Calu3 (cell line): ENCODE data around the gene LRRC9. TPM values are rescaled to one million over a fixed set of nuclear protein-coding genes. Genes with fewer than 3 reads are reported as not detected.

Source experiments
- BruUV-seq: library from RNA; stranded (reverse); fragments of 400-500 nt; replicated peaks from 2 replicates; lab custom pipeline; 2021; lab: Mats Ljungman, UMichigan
- CTCF ChIA-PET: fragments of 300-600 bp; sonication (Branson Sonifier 250); formaldehyde crosslinking; loops from one replicate; lab custom pipeline; 2022; ENCODE audit warnings: antibody characterized with exemption; lab: Charles Lee
- DNase-seq: peaks from one replicate; pipeline ENCODE4 v3.0.0; 2022
- H3K27ac Mint-ChIP-seq: one replicate; pipeline ENCODE4 v1.8.0; 2022; ENCODE audit warnings: mixed read lengths; ENCODE audit not compliant: unreplicated experiment
- H3K27me3 Mint-ChIP-seq: one replicate; pipeline ENCODE4 v1.8.0; 2022; ENCODE audit warnings: mixed read lengths; ENCODE audit not compliant: unreplicated experiment
- H3K36me3 Mint-ChIP-seq: one replicate; pipeline ENCODE4 v1.8.0; 2022; ENCODE audit warnings: mild to moderate bottlenecking, moderate library complexity, mixed read lengths; ENCODE audit not compliant: insufficient read depth, unreplicated experiment
- H3K4me1 Mint-ChIP-seq: one replicate; pipeline ENCODE4 v1.8.0; 2022; ENCODE audit warnings: mild to moderate bottlenecking, low read depth, mixed read lengths; ENCODE audit not compliant: unreplicated experiment
- H3K4me3 Mint-ChIP-seq: one replicate; pipeline ENCODE4 v1.8.0; 2022; ENCODE audit warnings: mild to moderate bottlenecking, low read depth, moderate library complexity, mixed read lengths; ENCODE audit not compliant: unreplicated experiment
- H3K9me3 Mint-ChIP-seq: one replicate; pipeline ENCODE4 v1.8.0; 2022; ENCODE audit warnings: low read depth, mixed read lengths; ENCODE audit not compliant: unreplicated experiment
- CTCF ChIP-seq: fragments of 200-600 bp; IDR thresholded peaks from one replicate; pipeline ENCODE4 v1.8.0; 2022; ENCODE audit warnings: antibody characterized with exemption; ENCODE audit not compliant: unreplicated experiment
- intact Hi-C: fragments of 100-400 bp; cut with micrococcal nuclease; formaldehyde crosslinking; loops from one replicate; pipeline ENCODE4 v1.10.0; 2022; ENCODE audit not compliant: unreplicated experiment
- total RNA-seq: library from RNA; stranded (reverse); gene quantifications from 2 replicates; pipeline ENCODE4 v1.2.3, GENCODE V29; 2022

The LRRC9 gene
- total RNA-seq, 1 experiment from 2014 or later: not detected

GRCh38 chr14:60089221-60089620 lies 169.3 kb downstream of the LRRC9 start:
- Mint-ChIP-seq H3K4me3 (no peak overlapping the region), H3K4me1 (peaks cover 6% of the 10 kb centered on the region), H3K27me3 (no peaks in the 10 kb centered on the region), H3K9me3 (no peaks in the 10 kb centered on the region), H3K27ac (no peak overlapping the region), H3K36me3 (peaks cover 36% of the 10 kb centered on the region)
- intact Hi-C loops: no loop called here
- DNase-seq: no peak
- no TSS peak for BruUV-seq
- TF ChIP-seq CTCF: no peak
- CTCF ChIA-PET: no interaction called here

GRCh38 chr14:60090864-60091519 lies 171.0 kb downstream of the LRRC9 start:
- peak; percentile 28 for DNase-seq
- no peak for TF ChIP-seq CTCF
- Mint-ChIP-seq H3K27me3 (no peaks in the 10 kb centered on the region), H3K9me3 (no peaks in the 10 kb centered on the region), H3K27ac (peak overlapping the region; percentile 77), H3K4me1 (peaks cover 24% of the 10 kb centered on the region), H3K36me3 (peaks cover 44% of the 10 kb centered on the region), H3K4me3 (peak overlapping the region; percentile 79)
- CTCF ChIA-PET: interaction anchor here (0.7 kb wide), 1 partner anchor 1327 kb away, joined by 3 read pairs; no protein-coding TSS in a partner anchor
- no TSS peak for BruUV-seq
- intact Hi-C loops: loop anchor here (5.0 kb wide), 1 partner anchor 161 kb away; no protein-coding TSS in a partner anchor

- CTCF ChIA-PET: interaction anchor here (0.7 to 1.4 kb wide), 2 partner anchors 157 to 1326 kb away, joined by 3 read pairs; partner anchors contain the start of gene PPM1A
- H3K9me3 Mint-ChIP-seq: no peaks in the 10 kb centered on the region
- no peaks in the 10 kb centered on the region for H3K27me3 Mint-ChIP-seq
- peak; percentile 93 for DNase-seq
- no peak for TF ChIP-seq CTCF
- peak within 1 kb of the TSS; percentile 77 for H3K27ac Mint-ChIP-seq
- intact Hi-C loops: loop anchor here (5.0 kb wide), 1 partner anchor 160 kb away; no protein-coding TSS in a partner anchor
- H3K4me1 Mint-ChIP-seq: peaks cover 25% of the 10 kb centered on the region
- peaks cover 44% of the 10 kb centered on the region for H3K36me3 Mint-ChIP-seq
- H3K4me3 Mint-ChIP-seq: peak within 1 kb of the TSS; percentile 79
- BruUV-seq: no TSS peak
These were observed 171.9 kb downstream of the LRRC9 start, which contains the start of gene PCNX4 for GRCh38 chr14:60091550-60092525. Gene PCNX4, plus strand, starts transcription at chr14:60091923. Its CDS starts 15,716 bp downstream, at chr14:60107639.

- Mint-ChIP-seq H3K36me3 (peaks cover 44% of the 10 kb centered on the region), H3K4me1 (peaks cover 25% of the 10 kb centered on the region), H3K9me3 (no peaks in the 10 kb centered on the region), H3K4me3 (peak overlapping the region; percentile 79), H3K27me3 (no peaks in the 10 kb centered on the region), H3K27ac (peak overlapping the region; percentile 77)
- no peak for TF ChIP-seq CTCF
- TSS peak; percentile 45 for BruUV-seq
- CTCF ChIA-PET: interaction anchor here (0.5 to 1.4 kb wide), 2 partner anchors 156 to 1365 kb away, joined by 3 read pairs; partner anchors contain the start of gene PPM1A
- DNase-seq: no peak
- intact Hi-C loops: loop anchor here (5.0 kb wide), 1 partner anchor 160 kb away; no protein-coding TSS in a partner anchor
These were observed 172.6 kb downstream of the LRRC9 start for GRCh38 chr14:60092526-60092920.
